Stimulated activated CD4-positive, alpha-beta T cell treated with anti-CD3 and anti-CD28 coated beads, Interleukin-12 subunit alpha, Interleukin-12 subunit beta, amount 100 ng/mL, for 4 hours (primary cell): ENCODE measurements around the gene INO80C.

Experiments
- DNase-seq: peaks from one replicate; pipeline ENCODE4 v3.0.0-alpha.2; 2020

INO80C gene, protein sequence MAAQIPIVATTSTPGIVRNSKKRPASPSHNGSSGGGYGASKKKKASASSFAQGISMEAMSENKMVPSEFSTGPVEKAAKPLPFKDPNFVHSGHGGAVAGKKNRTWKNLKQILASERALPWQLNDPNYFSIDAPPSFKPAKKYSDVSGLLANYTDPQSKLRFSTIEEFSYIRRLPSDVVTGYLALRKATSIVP

DNA sequence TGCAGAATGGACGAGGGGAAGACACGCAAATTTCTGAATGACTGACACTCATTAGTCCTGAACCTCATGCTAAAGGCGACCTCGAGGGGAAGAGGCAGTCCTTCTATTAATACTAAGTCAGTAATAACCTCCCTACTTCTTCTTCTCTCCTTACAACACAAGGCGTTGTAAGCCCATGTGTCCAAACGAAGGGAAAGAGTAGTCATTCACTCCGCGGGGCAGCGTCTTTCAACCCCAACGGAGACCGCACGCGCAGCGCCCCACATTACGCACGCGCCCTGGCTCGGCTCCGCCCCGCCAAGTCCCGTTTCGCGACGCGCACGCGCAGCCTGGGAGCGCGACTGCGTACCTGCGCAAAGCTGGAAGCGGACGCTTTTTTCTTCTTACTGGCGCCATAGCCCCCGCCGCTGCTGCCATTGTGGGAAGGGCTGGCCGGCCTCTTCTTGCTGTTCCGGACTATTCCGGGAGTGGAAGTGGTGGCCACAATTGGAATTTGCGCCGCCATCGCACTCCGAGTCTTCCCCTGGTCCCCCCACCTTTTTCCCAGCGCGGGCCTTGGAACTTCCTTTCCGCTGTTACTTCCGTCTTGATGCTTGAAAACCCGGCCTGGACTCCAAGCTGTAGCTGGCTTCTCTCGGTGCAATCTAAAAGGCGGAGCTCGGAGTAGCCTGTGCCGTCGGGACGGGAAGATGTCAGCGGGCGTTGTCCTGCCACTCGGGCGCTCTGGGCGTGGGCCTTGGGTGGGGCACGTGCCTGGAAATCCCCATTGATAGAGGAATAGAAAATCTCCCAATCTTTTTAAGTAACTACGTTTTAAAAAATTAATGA is at the start of gene INO80C:
Gene INO80C, minus strand, starts transcription at position 591 of the 828 bp plus-strand sequence. Its CDS starts 86 bp downstream, at position 505.
- peak; percentile 91 for DNase-seq

DNA sequence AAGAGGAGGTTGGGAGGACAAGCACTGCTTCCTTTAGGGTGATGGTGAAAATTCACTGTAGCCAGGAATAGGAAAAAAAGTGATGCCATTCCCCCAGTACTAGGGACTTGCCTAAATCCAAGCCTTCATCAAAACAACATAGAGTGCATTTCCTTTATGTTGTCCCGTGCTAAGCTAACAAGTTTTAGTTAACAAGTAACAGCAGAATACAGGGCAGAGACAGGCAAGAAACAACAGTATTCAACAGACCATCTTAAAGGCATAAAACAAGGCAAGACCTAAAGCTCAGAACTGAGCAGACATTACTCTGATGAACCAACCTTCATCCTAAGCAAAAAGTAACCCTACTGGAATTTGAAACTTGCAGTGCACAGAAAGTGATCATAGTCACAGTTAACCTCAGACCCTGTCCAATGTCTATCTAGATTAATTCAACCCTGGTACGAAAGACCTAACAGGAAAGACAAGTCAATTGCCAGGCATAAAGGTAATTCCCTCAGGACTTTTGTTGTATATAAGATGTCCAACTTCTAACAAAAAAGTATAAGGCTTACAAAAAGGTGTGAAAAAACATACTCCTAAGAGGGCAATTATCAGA is 49.3 kb upstream of the INO80C start:
- no peak for DNase-seq

DNA sequence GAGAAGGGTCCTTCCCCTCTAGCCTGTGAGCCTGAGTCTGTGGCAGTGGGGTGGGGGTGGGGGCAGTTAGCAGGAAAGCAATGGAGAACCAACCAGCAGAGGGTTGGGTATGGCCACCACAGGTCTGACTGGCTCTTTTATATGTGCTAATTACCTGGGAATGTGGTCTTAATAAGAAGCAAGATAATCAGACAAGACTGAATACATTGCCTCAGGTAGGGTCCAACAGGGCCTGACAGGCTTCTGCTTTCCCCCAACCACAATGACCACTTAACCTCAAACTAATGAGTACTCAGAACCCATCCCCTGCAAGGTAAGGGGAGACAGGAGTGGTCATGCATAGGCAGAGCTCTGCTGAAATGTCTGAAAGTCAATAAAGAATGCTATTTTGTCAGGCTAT is 44.6 kb upstream of the INO80C start:
- no peak for DNase-seq

DNA sequence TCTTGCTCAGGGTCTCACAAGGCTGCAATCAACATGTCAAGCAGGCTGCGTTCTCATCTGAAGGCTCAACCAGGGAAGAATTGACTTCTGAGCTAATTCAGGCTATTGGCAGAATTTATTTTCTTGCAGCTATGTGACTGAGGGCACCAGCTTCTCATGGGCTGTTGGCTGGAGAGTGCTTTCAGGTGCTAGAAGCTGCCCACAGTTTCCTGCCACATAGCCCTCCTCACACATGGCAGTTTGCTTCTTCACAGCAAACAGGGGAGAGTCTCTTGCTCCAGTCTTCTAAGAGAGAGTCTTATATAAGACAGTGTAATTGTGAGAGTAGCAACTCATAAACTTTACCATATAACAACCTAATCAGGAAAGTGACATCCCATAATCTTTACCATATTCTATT is 37.5 kb upstream of the INO80C start:
- DNase-seq, result no peak

DNA sequence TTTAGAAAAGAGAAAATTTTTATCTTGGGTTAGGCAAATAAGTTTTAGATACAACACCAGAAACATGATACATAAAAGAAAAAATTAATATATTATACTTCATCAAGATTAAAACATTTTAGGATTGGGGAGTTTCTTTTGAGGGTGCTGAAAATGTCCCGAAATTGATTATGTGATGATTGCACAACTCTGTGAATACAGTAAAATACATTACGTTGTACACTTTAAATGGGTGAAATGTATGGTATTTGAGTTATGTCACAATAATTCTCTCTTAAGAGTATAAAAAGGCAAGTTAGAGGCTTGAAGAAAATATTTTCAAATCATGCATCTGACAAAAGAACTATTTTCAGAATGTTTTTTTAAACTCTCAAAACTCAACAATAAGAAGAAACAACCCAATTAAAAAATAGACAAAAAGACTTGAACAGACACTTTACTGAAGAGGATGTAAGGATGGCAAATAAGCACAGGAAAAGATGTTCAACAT is 36.2 kb upstream of the INO80C start:
- no peak for DNase-seq

DNA sequence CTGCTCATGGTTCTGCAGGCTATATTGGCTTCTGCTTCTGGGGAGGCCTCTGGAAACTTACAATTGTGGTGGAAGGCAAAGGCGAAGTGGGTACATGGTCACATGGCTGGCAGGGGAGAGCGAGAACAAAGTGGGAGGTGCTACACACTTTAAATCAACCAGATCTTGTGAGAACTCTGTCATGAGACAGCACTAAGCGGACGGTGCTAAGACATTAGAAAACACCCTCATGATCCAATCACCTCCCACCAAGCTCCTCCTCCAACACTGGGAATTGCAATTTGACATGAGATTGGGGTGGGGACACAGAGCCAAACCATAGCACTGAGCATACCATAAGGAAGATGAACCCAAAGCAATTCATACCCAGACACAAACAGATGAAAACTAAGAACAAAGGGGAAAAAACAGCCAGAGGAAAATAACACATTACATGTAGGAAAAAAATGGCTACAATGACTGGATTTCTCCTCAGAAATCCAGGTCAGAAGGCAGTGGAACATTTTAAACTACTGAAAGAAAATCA is 31.1 kb upstream of the INO80C start:
- DNase-seq, result no peak

DNA sequence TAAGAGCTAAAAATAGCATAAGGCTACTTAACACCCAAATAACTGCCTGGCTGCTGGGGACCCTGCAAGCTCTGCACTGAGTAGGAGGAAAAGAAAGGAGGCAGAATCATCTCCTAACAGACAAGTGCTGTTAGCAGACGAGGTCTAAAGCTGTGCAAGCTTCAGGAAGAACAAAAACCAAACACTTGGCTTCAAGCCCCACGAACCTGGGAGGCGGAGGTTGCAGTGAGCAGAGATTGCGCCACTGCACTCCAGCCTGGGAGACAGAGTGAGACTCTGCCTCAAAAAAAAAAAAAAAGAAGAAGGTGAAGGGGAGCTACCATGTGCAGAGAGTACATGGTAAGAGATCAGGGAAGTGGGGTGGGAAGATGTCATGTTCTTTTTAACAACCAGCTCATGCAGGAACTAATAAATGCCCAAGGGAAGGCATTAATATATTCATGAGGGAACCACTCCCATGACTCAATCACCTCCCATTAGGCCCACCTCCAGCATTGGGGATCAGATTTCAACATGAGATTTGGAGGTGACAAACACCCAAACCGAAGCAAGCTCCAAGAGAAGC is 28.8 kb upstream of the INO80C start:
- DNase-seq, result no peak

DNA sequence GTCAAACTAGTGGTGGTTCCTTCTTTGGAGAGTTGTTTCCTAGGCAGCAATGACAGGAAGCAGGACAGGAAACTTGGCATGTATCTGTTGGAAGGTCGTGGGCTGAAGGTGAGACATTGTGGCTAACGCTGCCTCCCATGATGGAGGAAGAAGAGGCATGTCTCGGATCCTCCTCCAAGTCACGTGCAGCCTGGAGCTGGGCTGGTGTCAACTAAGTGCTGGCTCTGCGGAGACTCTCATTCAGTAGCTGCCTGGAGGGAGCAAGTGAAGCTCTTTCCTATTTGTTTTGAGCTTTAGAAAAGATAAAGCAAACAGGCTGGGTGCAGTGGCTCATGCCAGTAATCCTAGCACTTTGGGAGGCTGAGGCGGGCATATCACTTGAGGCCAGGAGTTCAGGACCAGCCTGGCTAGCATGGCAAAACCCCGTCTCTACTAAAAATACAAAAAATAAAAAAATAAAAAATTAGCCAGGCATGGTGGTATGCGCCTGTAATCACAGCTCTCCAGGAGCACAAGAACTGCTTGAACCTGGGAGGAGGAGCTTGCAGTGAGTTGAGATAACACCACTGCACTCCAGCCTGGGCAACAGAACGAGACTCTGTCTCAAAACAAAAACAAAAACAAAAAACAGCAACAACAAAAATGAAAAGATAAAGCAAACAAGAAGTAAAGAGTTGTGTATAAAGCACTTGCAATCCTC is 28.2 kb upstream of the INO80C start:
- DNase-seq, result no peak

DNA sequence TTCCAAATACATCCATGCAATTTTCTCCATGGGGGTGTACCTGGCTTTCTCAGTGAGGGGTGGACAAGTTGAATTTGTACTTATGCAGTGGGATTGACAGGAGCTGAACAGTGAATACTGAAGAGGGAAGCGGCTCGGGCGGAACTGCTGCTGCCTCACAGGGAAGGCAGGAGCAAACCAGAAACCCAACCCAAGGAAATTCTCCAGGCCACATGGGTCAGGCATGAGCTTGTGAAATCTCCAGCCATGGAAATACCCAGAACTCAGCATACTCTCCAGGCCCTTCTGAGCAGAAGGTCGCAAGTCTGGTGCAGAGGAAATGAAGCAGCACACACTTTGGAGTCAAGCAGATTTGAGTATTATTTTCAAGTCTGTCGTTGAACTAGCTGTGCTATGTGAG is 26.5 kb upstream of the INO80C start:
- DNase-seq, result no peak

DNA sequence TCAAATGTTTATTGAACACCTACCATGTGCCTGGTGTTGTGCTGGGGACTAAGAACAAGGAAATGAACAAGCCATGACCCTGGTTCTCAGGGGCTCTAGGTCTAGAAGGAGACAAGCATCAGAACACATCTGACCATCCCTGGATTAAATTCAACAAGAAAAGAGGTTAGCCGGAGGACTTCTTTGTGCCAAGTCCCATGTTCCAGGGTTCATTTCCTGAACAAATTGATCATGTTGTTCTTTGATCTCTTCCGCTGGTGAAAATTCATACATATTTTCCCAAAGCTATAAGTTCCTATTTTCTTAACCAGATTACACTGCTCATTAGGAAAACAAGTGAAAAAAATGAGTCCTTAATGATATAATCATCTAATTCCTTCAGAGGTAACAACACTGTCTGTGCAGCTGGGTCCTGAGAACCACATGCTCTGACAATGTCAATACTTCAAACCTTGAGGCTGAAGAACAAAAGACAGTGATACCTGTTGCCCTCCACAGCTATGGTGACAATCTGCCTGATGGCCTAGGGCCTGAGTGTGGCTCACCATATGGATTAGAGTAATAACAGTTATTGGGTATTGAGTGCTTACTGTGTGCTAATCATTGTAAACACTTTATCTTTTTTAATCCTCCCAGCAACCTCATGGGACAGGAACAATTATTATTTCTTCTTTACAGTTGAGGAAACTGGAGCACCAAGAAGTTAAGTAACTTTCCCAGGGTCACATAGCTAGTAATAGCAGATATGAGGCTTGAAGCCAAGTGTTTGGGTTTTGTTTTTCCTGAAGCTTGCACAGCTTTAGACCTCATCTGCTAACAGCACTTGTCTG is 24.6 kb upstream of the INO80C start:
- DNase-seq, result no peak

DNA sequence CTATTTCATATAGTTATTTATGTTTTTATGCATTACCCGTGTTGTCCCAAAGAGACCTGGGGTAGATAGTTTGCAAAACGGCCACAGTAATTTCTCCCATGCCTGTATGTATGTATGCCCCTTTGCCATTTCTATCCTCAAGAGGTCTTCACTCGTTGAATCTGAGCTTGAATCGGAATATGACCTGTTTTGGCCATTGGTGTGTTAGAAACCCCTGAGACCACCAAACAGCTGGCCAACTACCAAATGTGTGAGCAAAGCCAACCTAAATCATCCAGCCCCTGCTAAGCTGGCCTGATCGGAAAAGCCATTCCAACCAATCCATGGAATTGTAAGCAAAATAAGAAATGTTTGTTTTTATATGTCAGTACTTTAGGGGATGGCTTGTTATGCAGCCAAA is 23.4 kb upstream of the INO80C start:
- DNase-seq, result no peak

DNA sequence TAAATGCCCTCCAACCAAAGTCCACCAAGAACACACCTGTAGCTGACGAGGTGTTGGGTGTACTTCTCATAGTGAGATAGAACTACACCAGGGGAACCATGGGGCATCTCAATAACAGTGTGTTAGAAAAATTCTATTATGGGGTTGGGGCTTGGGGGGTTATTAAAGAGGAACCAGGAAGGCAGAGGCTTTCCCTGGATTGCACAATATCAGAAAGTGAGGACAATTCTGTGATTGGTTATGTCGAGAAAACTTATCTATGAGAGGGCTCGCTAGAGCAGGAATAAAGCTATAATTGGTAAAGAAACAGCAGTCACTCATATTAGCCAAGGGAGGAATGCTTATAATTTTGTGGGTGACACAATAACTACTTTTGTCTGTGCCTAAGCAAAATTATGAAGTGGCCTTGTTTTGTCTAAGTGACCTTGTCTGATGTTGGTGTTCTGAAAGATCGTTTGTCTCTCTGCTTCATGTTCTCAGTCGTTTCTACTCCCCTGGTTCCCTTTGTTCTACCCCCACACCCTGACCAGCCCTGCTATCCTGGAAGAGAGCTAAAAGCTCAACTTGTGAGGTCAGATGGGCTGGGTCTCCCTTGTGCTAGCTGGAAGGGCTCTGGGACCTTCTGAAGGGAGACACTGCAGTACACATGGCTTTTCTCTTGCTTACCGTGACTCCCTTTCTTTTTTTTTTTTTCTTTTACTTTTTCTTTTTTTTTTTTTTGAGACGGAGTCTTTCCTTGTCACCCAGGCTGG is 21.6 kb upstream of the INO80C start:
- no peak for DNase-seq

DNA sequence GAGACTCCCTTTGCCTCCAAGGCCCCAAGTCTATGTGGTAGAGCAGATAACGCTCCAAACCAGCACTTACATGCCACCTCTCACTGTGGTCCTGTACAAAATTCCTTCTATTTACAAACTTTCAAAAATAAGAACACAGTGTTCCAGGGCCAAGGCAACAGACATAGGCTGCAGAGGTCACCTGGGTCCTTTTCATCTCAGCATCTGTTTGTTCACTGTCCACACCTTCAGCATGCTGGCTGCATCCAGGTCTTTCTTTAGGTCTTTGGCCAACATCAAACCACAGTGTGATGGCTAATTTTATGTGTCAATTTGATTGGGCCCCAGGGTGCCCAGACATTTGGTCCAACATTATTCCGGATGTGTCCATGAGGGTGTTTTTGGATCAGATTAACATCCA is 20.0 kb upstream of the INO80C start:
- no peak for DNase-seq

DNA sequence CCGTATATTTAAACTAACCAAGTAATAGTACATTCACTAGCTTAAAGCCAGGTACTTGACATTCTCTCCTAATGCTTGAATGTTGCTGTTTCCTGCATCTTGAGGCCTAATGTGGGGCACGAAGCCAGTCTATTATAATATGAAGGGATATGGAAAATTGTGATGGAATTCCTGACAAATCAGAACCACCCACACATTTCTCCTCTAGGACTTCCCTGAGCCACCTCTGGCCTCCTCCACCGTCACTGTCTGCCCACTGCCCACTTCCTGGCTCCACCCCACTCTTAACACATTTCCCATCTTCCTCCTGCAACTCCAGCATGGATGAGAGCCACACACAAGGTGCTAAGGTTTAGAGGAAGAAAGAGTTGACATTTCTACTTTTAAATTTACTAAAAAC is 19.0 kb upstream of the INO80C start:
- DNase-seq, result no peak

DNA sequence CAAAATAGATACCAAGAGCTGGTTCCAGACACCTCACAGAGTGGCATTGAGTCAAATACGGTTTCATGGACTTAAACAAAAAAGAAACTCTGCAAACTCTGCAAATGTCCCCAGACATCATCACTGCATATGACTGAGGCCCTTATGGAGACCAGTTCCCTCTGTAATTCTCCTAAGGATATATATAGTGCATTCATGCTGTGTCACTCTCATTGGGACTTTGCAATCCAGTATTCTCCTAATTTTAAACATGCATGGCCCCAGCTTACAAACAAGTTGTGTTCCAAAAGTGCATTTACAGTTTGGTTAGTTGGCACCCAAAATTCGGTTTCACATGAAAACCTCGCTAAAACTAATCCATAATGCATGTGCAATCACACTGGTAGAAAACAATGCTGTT is 18.6 kb upstream of the INO80C start:
- no peak for DNase-seq

DNA sequence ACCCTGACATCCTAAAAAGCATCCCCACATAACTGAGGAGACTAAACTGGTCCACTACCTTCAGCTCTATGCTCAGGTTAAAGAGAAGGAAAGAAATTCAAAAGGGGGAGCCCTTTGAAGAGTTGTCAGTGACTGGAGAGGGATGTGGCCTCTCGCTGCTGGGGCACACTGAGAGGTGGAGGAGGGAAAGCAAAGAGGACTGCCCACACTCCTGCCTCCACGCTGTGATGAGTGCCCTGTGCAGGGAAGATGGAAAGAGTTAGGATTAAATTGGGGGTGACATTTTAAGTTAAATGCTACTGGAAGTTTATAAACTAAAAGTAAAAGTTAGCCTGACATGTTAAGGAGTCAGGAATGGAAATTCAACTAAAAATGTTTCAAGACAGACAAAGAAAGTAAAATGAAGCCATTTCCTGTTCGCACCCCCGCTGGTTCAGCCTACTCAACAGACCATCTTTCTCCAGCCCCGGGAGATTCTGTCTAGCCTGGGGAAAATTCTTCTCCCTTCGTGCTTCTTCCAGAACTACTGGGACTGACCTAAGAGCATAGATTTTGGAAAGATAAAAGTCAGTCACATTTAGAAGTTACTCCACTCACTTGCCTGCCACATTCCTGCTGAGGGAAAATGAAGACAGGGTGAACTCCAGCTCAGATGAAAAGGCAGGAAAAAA is 17.8 kb upstream of the INO80C start:
- DNase-seq, result no peak

DNA sequence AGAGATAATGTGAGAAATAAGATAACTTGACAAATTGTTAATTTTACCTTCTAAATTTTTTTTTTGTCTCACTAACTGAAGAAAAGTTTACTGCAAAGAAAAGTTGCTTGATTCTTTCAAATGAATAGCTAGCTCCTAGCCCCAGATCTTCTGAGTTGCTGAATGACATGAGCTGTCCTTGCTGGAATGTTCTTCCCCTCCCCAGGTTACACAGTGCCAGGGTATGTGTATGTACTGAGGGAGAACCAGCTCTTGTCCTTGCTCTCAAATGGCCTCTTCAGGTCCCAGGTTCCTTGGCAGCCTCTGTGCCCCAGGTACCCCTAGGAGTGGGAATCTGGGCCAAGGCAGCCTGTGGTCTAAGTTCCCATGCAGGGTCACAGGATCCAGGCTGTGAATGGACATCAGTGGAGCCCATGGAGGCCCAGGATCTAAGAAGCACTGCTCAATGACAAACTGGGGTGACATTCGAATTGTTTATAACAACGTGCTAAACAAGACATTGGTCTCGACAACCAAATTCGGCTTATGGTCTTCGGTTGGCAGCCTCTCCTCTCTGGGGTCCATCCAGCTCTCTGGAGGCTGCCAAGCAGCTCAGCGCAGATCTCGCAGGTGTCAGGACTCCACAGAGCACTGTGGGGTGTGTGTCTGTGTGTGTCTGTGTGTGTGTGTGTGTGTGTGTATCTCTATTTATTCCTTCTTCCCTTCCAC is 17.1 kb upstream of the INO80C start:
- DNase-seq, result no peak

DNA sequence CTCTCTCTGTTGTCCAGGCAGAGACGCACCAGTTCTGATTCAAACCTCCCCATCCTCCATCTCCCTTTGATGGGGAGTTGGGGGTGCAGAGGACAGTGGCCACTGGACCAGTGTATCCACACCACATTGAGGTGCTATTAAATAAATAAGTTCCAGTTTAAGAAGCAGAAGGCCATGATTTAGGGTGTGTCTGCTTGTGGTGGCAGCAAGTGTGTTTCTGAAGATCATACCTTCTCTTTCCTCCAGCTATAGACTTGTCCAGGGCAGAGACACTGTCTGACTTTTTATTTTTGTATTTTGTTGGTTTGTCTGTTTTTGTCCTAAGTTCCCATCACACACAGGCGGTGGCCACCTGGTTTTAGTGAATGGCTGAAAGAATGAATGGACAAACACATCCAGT is 16.5 kb upstream of the INO80C start:
- no peak for DNase-seq

DNA sequence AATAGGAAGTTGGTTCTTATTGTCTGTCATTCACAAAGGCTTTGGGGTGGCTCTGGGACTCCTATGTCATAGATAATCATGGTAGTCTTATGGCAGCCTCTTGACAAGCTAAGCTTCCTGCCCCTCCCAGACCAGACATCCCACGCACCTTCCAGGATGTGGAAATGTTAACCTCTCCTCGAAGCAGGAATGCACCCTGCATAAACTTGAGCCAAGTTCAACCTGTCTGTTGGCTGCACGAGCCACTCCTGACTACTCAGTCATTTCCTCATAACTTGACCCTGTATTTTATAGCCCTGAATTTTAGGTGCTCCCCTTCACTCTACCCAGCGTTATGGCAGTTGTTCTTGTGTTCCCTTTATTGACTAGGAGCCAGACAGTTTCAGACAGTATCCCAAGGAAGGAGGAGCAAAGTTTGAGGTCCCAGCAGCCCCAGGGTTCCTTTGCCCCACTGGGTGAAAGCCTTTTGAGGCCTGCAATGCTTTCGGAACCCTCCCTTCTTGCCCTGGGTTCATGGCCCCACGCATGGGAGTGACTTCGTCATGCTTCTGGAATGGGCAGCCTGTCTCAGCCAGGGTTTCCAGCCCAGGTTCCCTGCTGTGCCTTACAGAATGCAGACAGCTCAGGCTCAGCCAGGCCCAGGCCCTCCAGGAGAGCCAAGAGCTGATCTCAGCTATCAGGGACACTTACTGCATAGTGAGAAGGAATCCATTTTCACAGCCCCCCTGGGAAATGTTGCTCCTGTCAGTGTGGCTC is 15.6 kb upstream of the INO80C start:
- no peak for DNase-seq
